K562 (cell line): Measurements from ENCODE around the gene PFKP.

Source experiments
- RAD21 ChIP-seq, 2 experiments: fragments of 250-450 bp in 1 of 2; fragments of 450-650 bp in 1 of 2; sonication (Bioruptor Pico) in 1 of 2; formaldehyde crosslinking in 1 of 2; IDR thresholded peaks in 1 of 2; conservative IDR thresholded peaks in 1 of 2; 2 replicates each; pipeline versions ENCODE4 v1.4.0 to v1.8.0; 2020 to 2022; ENCODE audit warnings: mild to moderate bottlenecking in 2 of 2, moderate library complexity in 1 of 2
- TF ChIP-seq, protein P1 (sequence below): fragments of 250-450 bp; sonication (Bioruptor Pico); IDR thresholded peaks from 2 replicates; pipeline ENCODE4 v1.5.0; 2021

DNA sequence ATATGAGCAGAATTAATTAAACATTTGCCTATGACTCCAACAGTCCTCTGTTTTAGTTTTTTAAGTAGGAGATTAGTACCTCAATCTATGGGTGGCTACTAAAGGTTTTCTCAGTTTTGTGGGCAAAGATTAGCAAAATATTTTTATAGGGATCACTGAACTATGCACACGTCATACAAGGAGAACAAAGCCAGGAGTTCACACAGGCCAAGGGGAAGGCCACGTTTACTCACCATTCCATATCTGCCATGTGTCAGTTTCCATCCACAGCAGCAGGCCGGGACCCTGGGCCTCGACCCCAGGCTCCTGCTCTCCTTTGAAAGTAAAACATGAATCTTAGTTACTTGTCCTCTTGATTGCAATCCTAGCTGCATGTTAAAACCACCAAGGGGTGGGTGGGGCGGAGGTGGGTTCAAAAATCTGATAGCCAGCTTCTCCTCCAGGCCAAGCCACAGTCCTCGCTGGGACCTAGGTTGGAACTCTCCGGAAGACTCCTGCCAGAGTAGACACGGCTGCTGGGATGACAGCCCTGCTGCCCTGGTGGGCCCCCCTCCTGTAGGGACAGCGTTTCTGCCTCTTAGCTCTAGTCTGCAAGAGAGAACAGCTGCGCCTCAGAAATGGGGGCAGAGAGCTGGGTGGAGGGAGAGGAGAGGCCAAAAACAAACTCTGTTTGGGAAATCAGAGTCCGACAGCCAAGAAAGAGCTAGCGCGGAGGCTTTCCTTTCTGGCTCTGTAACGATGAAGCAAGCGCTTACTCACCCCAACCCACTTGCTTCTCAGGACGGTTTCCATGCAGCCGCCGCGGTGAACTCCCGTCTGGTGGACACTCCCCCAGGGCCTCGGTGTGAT is 69.6 kb downstream of the PFKP start:
- TF ChIP-seq RAD21 (CRISPR knock-in tag; conservative IDR thresholded peaks at IDR 0.05 in 1 of 2, IDR thresholded peaks at IDR 0.05 in 1 of 2): no peak
- TF ChIP-seq, protein P1, sequence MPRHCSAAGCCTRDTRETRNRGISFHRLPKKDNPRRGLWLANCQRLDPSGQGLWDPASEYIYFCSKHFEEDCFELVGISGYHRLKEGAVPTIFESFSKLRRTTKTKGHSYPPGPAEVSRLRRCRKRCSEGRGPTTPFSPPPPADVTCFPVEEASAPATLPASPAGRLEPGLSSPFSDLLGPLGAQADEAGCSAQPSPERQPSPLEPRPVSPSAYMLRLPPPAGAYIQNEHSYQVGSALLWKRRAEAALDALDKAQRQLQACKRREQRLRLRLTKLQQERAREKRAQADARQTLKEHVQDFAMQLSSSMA (CRISPR knock-in tag): no peak
